Left ventricle myocardium inferior (tissue), 1 donor: ENCODE results near the gene HDGF. TPM values are rescaled to one million over a fixed set of nuclear protein-coding genes. Genes with fewer than 3 reads are reported as not detected.

Experiments used
- DNase-seq: peaks from one replicate; pipeline ENCODE4 v3.0.0-alpha.2; 2020
- H3K27ac ChIP-seq: fragments of 200-600 bp; replicated peaks from 2 replicates; pipeline ENCODE4 v1.8.0; 2021
- H3K27me3 ChIP-seq: fragments of 200-600 bp; 2 replicates; pipeline ENCODE4 v1.8.0; 2021; ENCODE audit warnings: low read depth
- H3K36me3 ChIP-seq: fragments of 200-600 bp; 2 replicates; pipeline ENCODE4 v1.8.0; 2021
- H3K4me1 ChIP-seq: fragments of 200-600 bp; 2 replicates; pipeline ENCODE4 v1.8.0; 2021
- H3K4me3 ChIP-seq: fragments of 200-600 bp; 2 replicates; pipeline ENCODE4 v1.8.0; 2021; ENCODE audit warnings: mild to moderate bottlenecking, moderate library complexity
- H3K9me3 ChIP-seq: fragments of 200-600 bp; replicated peaks from 2 replicates; pipeline ENCODE4 v1.8.0; 2021
- CTCF ChIP-seq: fragments of 200-600 bp; IDR thresholded peaks from 2 replicates; pipeline ENCODE4 v1.8.0; 2021; ENCODE audit warnings: antibody characterized with exemption, mild to moderate bottlenecking, borderline replicate concordance
- intact Hi-C: fragments of 100-400 bp; cut with micrococcal nuclease; formaldehyde crosslinking; loops from one replicate; pipeline ENCODE4 v1.11.0; 2022
- long read RNA-seq: library from polyadenylated mRNA; unstranded; transcript quantifications from one replicate; pipeline ENCODE4 v2.0.0, GENCODE V29; 2021
- total RNA-seq: library from RNA; stranded (reverse); fragmentation: NEBNext Ultra II Directional; extraction: Animal tissue kit (Norgen Biotek cat#: 25700); gene quantifications from one replicate; pipeline ENCODE4 v1.2.1, GENCODE V29; 2021
- donor health status: DM: no; HTN: yes; CAD: no; lungs with severe emphysema.

The HDGF gene
- 145 TPM for total RNA-seq
- long read RNA-seq, transcript HDGF-201 (6 exons, 2,380 nt), result major isoform, 214 of 276 reads
- long read RNA-seq, partial matches to known transcripts, result 33 of 276 reads
- long read RNA-seq, other reads (novel, unspliced or antisense), result 23 of 276 reads

- peak within 1 kb of the TSS; percentile 99 for H3K4me3 ChIP-seq
- H3K4me1 ChIP-seq, result peaks cover 74% of the 10 kb centered on the region
- TF ChIP-seq CTCF, result peak; percentile 10
- intact Hi-C loops, result no loop called here
- no peaks in the 10 kb centered on the region for H3K27me3 ChIP-seq
- DNase-seq, result no peak
- H3K27ac ChIP-seq, result peak within 1 kb of the TSS; percentile 98
- H3K9me3 ChIP-seq, result no peaks in the 10 kb centered on the region
- no peaks in the 10 kb centered on the region for H3K36me3 ChIP-seq
These were observed at the start of gene HDGF for GRCh38 chr1:156751451-156751756. HDGF (minus strand) TSS chr1:156751675; CDS start chr1:156751429, 246 bp downstream.

- no peaks in the 10 kb centered on the region for H3K27me3 ChIP-seq
- H3K4me3 ChIP-seq, result no peak overlapping the region
- H3K27ac ChIP-seq, result no peak overlapping the region
- H3K4me1 ChIP-seq, result peaks cover 24% of the 10 kb centered on the region
- no peaks in the 10 kb centered on the region for H3K9me3 ChIP-seq
- H3K36me3 ChIP-seq, result peaks cover 89% of the 10 kb centered on the region
- no peak for DNase-seq
- intact Hi-C loops, result loop anchor here (10.0 kb wide), 1 partner anchor 67 kb away; the partner anchor contains the start of gene NTRK1
- peak; percentile 75 for TF ChIP-seq CTCF
These were observed 45.9 kb upstream of the HDGF start for GRCh38 chr1:156797212-156797871.

GRCh38 chr1:156796340-156797097, 45.0 kb upstream of the HDGF start:
- intact Hi-C loops, result loop anchor here (10.0 kb wide), 1 partner anchor 68 kb away; the partner anchor contains the start of gene NTRK1
- no peak for DNase-seq
- Histone ChIP-seq H3K27ac (no peak overlapping the region), H3K27me3 (no peaks in the 10 kb centered on the region), H3K4me1 (peaks cover 17% of the 10 kb centered on the region), H3K36me3 (peaks cover 97% of the 10 kb centered on the region), H3K4me3 (no peak overlapping the region), H3K9me3 (no peaks in the 10 kb centered on the region)
- TF ChIP-seq CTCF, result no peak

- intact Hi-C loops, result loop anchor here (10.0 kb wide), 1 partner anchor 69 kb away; the partner anchor contains the start of gene NTRK1
- Histone ChIP-seq H3K4me1 (peaks cover 10% of the 10 kb centered on the region), H3K9me3 (no peaks in the 10 kb centered on the region), H3K4me3 (no peak overlapping the region), H3K36me3 (peaks cover 100% of the 10 kb centered on the region), H3K27me3 (no peaks in the 10 kb centered on the region), H3K27ac (no peak overlapping the region)
- no peak for TF ChIP-seq CTCF
- no peak for DNase-seq
These were observed 44.3 kb upstream of the HDGF start for GRCh38 chr1:156795787-156796186.

GRCh38 chr1:156795374-156795733, 43.9 kb upstream of the HDGF start:
- no peaks in the 10 kb centered on the region for H3K27me3 ChIP-seq
- no peak overlapping the region for H3K27ac ChIP-seq
- no peak for TF ChIP-seq CTCF
- peaks cover 98% of the 10 kb centered on the region for H3K36me3 ChIP-seq
- H3K4me1 ChIP-seq, result peaks cover 5% of the 10 kb centered on the region
- H3K9me3 ChIP-seq, result no peaks in the 10 kb centered on the region
- intact Hi-C loops, result loop anchor here (10.0 kb wide), 1 partner anchor 69 kb away; the partner anchor contains the start of gene NTRK1
- no peak overlapping the region for H3K4me3 ChIP-seq
- DNase-seq, result no peak
